Epidermal melanocyte (primary cell): ENCODE data around the gene SLAMF9.
"Not testable (repeated sequence)": the region's sequence is repeated elsewhere in the genome, so short reads cannot be mapped to it uniquely, and the experiment has no call there.

Experiments
- DNase-seq: peaks from one replicate; pipeline ENCODE4 v3.0.0; 2011; ENCODE audit warnings: low spot score; ENCODE audit not compliant: insufficient read length

SLAMF9 gene

GRCh38 chr1:159921700-159922504 is 32.1 kb downstream of the SLAMF9 start:
- no peak for DNase-seq

DNA sequence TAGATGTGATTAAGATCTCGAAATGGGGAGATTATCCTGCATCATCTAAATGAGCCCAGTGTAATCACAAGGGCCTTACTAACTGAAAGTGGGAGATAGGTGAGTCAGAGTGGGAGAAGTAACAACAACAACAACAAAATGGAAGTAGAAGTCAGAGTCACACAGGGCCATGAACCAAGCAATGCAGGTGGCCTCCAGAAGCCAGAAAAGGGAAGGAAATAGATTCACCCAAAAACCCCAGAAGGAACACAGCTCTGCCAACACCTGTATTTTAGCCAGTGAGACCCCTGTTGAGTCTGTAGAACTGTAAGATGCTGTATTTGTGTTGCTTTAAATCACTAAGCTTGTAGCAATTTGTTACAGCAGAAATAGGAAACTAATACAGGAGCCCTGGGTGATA is 32.8 kb downstream of the SLAMF9 start:
- DNase-seq: no peak

- DNase-seq: no peak
These were observed 33.4 kb downstream of the SLAMF9 start for GRCh38 chr1:159920651-159921050.

DNA sequence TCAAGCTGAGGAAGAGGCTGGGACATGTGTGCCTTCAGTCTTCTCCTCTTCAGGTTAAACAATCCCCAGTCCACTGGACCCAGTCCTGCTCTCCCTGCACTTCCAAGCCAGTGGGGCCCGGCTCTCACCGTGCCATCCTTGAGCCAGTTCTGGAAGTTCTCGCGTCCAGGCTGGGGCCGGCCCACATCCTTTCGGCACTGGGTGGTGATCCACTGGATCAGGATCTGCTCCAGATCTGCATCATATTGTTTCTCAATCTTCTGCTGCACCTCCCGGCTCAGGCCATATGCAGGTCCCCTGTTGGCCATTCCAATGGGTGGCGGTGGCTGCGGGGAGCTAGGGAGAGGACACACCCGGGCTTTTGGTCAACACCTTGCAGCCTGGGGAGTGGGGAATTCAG is 33.8 kb downstream of the SLAMF9 start:
- no peak for DNase-seq

- DNase-seq: no peak
These were observed 34.7 kb downstream of the SLAMF9 start for GRCh38 chr1:159919236-159919865.

DNA sequence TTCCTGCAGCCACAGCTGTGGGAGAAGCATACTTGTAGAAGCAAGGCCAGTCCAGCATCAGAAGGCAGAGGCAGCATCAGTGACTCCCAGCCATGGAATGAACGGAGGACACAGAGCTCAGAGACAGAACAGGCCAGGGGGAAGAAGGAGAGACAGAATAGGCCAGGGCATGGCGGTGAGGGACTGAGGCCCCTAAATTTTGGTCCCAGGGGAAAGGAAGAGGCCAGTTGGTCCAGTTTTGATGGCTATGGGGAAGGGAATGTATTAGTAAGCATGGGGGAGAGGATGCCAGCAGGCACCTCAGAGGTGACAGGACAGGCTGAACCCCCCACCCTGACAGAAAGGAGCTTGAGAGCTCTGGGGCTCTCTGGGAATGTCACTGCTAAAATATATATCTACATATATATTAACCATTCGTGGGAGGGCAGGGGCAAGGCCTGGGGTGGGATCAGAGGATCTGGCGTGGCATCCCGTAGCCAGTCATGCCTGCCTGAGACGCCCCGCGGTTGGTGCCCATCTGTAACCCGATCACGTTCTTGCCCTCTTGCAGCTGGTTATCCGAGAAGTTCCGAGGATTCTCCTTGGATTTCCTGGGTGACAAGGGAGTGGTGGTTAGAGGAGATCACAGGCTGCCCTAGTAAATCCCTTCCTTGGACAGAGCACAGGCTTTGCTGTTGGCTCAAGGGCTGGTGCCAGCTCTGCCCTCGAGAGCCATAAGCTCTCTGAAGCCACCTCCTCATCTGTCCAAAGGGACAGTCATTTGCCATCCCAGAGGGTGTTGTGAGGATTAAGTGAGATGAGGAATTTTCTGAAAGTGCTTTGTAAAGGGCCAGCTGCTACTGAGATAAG is 35.5 kb downstream of the SLAMF9 start:
- DNase-seq: no peak

- DNase-seq: no peak
These were observed 36.3 kb downstream of the SLAMF9 start for GRCh38 chr1:159917533-159918351.

DNA sequence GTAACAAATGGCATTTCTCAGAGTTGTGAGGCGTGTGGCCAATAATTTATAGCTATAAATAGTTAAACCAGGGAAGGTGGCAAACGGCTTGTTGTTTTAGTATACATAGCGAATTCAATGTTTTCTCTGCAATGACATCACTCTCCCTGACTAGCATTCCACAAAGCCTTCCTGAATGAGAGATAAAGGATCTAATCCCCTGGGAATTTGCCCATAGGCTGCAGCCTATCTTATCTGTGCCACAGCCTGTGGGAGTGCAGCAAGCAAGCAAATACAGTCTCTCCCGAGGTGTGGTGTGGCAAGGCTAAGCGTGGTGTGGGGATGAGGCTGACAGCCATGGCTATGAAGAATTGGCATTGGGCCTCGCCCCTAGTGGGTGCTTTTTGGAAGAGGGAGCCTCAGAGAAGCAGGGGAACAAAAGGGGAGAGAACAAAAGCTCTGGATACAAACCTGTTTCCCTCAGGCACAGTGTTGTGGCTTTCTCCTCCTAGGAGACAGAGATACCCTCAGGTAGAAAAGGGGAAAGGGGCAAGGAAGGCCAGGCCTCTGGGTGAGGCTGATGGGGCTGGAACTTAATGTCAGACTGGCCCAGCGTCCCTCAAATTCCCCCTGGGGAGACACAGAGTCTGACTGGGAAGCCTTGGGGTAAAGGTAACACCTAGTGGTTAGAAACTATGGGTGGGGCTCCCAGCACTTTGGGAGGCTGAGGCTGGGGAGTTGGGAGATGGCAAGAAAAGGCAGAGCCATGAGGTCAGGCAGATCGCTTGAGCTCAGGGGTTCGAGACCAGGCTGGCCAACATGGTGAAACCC is 37.6 kb downstream of the SLAMF9 start:
- DNase-seq: no peak

- no peak for DNase-seq
These were observed 38.3 kb downstream of the SLAMF9 start for GRCh38 chr1:159915571-159916241.

DNA sequence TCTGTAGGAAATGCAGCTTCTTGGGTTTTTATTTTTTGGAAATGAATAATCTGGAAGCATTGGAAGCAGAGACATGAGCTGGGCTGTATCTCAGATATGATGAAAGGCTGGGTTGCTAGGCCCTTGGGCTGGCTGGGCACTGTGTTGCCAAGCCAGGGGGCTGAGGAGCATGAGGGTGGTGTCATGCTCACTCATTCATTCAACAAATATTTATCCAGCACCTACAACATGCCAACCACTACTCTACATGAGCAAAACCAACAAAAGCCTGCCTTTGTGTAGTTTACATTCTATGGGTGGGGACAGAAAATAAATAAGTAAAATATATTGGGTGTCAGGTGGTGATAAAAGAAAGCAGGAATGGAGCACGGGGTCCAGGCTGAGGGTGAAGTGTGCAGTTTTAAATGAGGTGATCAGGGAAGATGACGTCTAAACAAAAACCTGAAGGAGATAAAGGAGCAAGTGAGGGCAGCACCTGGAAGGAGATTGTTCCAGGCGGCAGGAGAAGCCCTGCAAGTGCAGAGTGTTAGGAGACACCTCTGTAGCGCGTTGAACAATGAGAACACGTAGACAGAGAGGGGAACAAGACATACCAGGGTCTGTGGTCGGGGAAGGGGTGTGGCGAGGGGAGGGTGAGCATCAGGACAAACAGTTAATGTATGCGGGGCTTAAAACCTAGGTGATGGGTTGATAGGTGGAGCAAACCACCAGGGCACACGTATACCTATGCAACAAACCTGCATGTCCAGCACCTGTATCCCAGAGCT is 39.6 kb downstream of the SLAMF9 start:
- no peak for DNase-seq

GRCh38 chr1:159913451-159914192 is 40.4 kb downstream of the SLAMF9 start:
- DNase-seq: no peak

GRCh38 chr1:159911326-159912070 is 42.5 kb downstream of the SLAMF9 start:
- DNase-seq: no peak

GRCh38 chr1:159908031-159908940 is 45.8 kb downstream of the SLAMF9 start:
- no peak for DNase-seq

- no peak for DNase-seq
These were observed 47.1 kb downstream of the SLAMF9 start for GRCh38 chr1:159906960-159907359.

DNA sequence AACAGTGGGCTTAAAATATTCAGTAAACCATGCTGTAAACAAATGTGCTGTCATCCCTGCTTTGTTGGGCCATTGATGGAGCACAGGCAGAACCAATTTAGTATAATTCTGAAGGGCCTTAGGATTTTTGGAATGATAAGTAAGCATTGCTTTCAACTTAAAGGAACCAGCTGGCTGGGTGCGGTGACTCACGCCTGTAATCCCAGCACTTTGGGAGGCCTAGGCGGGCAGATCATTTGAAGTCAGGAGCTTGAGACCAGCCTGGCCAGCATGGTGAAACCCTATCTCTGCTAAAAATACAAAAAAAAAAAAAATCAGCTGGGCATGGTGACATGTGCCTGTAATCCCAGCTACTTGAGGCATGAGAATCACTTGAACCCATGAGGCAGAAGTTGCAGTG is 50.0 kb downstream of the SLAMF9 start:
- DNase-seq: not testable (repeated sequence)

- DNase-seq: no peak
These were observed 51.5 kb downstream of the SLAMF9 start for GRCh38 chr1:159902541-159902940.
